NCI-H2196 treated with DMSO at 0.1 percent for 48 hours (cell line): ENCODE measurements around the gene SLC38A10.

Source experiments
- DNase-seq: peaks from one replicate; lab custom pipeline; 2025; ENCODE audit not compliant: unreplicated experiment; lab: John Stamatoyannopoulos, UW

SLC38A10 gene

GRCh38 chr17:81331527-81332043 is 36.5 kb upstream of the SLC38A10 start:
- DNase-seq = no peak

DNA sequence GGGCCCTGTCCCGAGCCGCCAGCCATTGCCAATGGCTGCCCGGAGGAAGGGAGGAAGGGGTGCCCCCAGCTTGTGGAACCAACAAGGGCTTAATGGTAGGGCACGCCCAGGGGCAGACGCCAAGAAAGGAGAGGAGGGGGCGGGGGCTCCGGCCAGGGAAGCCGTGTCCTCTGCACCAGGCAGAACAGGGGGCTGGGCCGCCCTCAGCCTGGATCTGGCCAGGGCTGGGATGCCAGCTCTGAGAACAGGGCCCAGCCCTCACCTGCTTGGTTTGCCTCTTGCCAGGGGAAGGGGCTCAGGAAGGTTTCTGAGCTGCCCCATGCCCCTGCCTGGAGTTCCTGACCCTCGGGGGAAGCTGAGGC is 35.8 kb upstream of the SLC38A10 start:
- no peak for DNase-seq

DNA sequence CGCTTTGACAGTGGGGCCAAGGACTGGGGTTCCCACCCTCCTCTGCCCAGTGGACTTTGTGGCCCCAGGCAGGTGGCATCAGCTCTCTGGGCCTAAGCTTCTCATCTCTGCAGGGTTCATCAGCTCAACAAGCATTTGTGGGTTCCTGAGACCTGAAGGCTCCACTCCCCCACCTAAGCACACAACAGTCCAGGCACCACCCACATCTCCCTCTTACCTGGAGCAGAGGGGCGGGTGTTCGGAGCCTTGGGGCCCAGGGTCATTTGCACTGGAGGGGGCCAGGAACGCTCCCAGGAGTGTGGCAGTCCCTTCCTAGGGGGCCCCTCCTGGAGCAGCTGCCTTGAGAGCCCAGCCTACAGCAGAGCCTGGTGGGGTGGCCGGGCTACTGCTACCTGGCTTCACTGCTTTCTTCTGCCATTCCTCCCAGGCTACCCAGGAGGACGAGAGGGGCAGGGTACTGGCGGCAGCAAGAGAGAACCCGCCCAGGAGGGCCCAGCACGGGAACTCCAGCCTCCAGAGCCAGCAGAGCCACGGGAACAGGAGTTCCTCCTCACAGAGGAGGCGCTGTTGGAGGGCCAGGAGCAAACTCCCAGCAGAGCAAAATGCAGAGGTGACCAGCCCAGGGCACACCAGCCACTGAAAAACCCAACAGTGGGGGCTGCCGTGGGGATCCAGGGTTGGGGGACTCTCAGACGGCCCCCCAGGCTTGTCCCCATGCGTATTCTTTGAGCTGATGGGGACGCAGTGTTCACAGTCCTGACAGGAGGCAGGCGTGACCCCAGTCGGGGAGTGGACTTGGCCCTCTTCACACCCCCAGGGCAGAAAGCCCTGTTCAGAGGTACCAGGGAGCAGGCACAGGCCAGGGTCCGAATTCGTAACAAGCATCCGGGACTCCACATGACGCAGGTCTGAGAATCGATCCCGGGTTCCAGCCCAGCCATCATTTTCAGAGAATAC is 35.1 kb upstream of the SLC38A10 start:
- DNase-seq = no peak

DNA sequence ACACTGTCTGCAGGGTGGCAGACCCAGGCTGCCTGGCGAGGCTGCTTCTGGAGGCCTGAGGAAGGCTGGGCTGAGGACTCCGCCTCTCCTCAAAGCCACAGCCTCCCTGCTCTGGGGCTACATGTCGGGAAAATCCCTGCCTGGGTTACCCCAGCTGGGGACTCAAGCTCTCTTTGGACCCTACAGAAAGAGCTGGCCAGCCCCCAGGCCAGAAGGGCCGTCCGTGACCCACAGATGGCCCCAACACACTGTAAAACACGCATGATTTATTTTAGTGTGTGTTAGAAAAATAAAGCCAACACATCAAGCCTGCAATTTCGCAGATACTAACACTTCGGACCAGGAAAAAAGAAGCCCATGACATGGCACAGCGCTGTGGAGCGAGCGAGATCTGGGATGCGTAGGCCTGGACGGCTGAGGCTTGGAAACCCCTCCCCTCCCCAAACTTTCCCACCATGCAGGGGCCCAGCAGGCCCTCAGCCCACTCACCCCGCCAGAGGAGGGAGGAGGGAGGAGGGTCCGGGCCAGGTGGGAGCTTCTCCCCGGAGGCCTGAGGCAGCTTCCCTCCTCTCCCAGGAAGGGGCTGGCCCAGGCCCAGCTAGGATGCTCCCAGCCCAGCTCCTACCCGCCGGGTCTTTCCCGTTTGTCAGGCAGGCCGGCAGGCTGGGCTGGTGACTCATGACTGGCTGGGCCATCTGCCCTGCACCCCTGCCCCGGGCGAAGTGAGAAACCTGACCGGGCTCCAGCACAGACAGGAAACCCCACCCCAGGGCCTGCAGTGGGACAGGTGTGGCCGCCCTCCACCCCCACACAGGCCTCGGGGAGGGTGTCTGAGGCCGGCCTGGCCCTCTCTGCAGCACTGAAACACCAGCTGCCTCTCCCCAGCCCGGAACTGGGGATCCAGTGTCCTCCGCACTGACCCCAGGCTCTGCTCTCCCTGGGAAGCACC is 34.1 kb upstream of the SLC38A10 start:
- DNase-seq = peak; percentile 97

GRCh38 chr17:81328489-81328888 is 33.4 kb upstream of the SLC38A10 start:
- DNase-seq = no peak

GRCh38 chr17:81325714-81326358 is 30.7 kb upstream of the SLC38A10 start:
- no peak for DNase-seq

- no peak for DNase-seq
These were observed 30.0 kb upstream of the SLC38A10 start for GRCh38 chr17:81324851-81325713.

DNA sequence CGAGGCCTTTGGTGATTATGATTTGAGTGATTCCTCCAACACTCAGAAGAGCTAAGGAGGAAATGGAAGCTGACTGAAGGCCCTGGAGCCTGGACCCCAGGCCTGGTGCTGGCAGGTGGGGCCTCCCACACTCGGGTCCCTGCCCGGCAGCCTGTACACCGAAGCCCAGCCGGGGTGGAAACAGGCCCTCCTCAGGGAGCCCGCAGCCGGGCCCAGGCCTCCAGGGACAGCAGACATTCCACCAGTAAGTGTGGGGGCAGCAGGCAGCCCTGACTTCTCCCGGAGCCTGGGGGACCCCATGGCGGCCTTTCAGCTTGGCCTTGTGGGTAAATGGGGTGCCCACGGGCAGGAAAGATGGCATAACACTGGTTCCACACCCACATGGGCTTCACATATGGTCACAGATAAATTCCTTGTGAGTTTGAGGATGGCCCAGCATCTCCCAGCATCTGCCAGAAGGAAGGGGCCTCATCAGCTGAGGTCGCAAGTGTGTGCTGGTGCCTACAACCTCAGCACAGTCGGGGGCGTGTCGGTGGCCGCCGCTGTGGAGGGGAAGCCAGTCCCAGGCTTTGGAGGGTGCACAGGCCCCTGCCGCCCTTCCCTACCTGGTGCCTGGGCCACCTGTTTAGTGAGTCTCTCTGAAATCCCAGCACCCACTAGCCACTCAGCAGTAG is 29.2 kb upstream of the SLC38A10 start:
- no peak for DNase-seq

DNA sequence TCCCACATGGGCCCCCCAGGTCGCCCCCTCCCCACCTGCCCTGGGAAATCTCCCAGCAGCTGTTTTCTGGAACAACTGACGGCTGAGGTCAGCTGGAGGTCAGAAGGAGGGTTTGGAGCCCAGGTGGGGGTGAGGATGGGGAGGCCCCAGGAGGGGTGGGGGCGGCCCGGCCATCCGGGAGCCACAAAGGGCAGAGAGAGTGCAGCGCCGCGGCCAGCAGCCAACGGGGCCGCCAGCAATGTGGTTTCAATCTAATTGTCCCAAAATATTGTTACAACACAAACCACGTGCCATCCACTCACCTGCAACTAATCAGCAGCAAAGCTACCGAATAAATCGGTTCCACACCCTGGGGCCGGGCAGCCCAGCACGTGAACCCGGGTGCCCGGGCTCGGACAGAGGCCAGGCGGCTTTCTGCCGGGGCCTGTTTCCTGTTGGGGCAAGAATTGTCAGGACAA is 28.3 kb upstream of the SLC38A10 start:
- no peak for DNase-seq

DNA sequence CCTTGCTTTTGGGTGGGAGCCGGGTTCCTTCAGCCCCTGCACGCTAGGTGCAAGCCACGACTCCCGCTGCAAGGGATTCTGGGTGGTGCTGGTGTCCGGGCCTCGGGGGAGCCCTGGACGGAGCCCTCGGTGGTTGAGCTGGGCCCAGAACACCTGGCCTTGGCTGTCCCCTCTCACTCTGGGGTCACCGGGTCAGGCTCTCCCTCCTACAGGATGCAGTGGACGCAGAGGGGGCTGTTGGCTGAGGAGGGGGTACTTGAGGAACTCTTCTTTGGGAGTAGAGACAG is 27.9 kb upstream of the SLC38A10 start:
- no peak for DNase-seq

DNA sequence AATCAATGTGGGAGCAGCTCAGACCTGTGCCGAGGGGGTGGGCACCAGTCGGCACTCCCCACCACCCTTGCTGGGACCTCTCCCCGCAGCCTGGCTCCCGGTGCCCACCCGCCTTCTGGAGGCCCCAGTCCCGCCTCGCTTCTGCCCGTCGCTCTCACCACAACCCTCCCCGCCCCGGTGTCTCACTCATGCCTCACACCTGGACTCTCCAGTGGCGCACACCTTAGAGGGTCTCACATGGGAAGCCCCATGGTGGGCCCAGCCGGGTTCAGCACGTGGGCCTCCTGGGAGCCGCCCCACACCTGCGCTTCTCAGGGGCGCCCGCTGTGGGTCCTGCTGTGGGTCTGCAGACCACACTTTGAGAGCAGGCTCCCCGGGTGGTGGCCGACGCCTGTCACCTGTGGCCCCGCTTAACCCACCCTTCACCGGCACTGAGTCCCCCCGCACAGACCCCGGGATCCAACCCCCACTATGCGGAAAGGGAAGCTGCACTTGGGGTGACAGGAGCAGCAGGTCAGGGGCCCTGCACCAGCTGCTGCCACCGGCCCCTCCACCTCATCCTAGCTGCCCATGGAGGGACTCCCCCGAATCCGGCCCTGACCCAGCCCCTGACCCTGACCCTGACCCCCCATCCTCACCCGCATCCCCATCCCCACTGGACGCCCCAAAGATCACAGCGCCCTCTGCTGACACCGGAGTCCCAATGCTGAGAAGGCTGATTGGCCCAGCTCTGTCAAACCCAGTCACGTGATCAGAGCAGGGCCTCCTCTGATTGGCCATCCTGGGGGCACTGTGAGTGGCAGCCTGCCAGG is 27.4 kb upstream of the SLC38A10 start:
- no peak for DNase-seq

DNA sequence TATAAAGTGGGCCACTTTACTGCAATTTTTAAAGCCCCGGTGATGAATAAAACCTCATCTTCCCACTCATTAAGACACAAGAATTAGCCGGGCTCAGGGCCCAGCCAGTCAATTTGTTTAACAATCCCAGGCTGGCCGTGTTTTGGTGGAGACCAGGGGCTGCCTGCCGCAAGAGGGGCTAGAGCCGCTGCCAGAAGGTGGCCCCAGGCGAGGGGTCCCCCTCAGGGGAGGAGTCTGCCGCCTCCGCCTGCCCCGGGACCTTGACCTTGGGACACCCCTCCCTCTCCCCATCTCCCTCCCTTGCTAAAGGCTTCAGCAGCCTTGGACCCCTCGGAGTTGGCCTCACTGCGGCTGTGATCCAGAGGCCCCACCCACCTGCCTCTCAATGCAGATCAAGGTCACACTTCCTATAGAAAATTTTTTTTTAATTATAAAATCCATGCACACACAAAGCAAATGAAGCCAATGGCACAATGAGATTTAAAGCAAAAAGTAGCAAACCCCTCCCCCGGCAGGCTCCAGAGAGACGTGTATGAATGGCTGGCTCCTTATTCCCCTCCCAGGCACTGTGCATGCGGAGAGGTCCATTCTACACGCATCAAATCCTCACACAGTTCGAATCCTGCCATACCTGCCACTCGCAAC is 23.0 kb upstream of the SLC38A10 start:
- no peak for DNase-seq

- no peak for DNase-seq
These were observed 22.4 kb upstream of the SLC38A10 start for GRCh38 chr17:81317530-81317821.

DNA sequence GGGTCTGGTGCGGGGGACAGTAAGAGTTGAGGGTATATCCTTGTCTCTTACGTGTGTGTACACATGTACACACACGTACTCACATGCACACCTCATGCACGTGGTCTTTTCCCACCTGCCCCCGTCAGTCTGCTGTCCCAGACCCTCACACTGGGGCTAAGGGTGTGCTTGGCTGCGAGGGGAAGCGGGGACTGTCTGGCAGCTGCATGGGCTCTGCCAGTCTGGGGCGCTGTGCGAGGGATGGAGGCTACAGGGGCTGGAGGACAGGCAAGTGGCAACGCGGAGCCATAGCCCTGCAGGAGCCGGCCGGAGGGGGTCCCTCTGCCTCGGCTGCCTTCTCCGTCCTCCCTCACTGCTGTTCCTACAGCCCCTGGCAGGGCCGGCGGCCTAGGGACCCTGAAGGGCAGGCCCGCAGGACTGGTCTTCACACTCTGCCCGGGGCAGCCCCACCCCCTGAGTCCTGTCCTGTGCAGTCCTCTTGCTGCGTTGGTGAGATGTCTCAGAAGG is 20.8 kb upstream of the SLC38A10 start:
- DNase-seq = no peak

DNA sequence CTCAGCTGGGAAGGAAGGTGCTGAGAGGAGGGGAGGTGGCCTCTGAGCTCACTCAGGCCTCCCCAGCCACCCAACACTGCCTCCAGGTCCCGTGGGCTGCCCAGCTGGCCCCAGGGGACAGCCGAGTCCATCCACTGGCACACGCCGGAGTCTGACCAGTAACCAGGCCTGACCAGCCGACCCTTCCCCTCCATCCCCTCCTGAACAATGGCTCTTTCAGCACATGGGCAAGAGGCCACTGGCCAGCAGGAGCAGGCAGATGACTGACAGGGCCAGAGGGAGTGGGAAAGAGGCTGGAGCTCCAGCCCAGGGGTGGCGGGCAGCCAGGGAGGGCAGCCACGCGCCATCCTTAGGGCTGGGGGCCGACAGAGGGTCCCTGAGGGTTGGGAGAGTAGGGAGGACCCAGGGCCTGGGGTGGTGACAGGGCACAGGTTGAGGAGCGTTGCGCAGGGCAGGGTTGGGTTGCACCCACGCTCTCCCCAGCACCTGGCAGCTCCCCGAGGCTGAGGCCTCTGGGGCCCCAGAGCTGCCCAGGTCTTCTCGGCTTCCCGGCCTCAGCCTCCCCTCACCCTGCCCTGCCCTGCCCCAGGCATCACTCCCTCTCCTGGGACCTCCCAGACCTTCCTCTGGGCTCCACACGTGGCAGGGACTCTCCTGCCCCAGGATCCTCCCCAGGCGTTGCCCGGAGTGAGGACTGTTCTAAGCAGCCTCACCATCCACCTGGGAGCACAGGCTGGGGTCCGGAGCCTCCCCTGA is 20.2 kb upstream of the SLC38A10 start:
- no peak for DNase-seq

GRCh38 chr17:81314398-81315081 is 19.4 kb upstream of the SLC38A10 start:
- no peak for DNase-seq

GRCh38 chr17:81313776-81314397 is 18.8 kb upstream of the SLC38A10 start:
- no peak for DNase-seq
